Endodermal cell (in vitro differentiated cells): ENCODE results near the gene PREX1. TPM values are rescaled to one million over a fixed set of nuclear protein-coding genes. Genes with fewer than 3 reads are reported as not detected.

Experiments
- DNase-seq: peaks from one replicate; pipeline ENCODE4 v3.0.0-alpha.2; 2017
- H3K27ac ChIP-seq: 2 replicates; pipeline ENCODE4 v1.5.1; 2013; ENCODE audit warnings: mild to moderate bottlenecking, low read depth, low read length, moderate library complexity
- H3K27me3 ChIP-seq: 2 replicates; pipeline ENCODE4 v1.6.1; 2013; ENCODE audit warnings: mild to moderate bottlenecking, low read length, moderate library complexity; ENCODE audit not compliant: insufficient read depth, control insufficient read depth, poor library complexity, severe bottlenecking
- H3K36me3 ChIP-seq: 2 replicates; pipeline ENCODE4 v1.7.0; 2013; ENCODE audit warnings: mild to moderate bottlenecking, low read length, moderate library complexity; ENCODE audit not compliant: control insufficient read depth, insufficient read depth
- H3K4me1 ChIP-seq: one replicate; pipeline ENCODE4 v1.7.0; 2013; ENCODE audit warnings: low read length; ENCODE audit not compliant: control insufficient read depth, insufficient read depth
- H3K4me3 ChIP-seq: 2 replicates; pipeline ENCODE4 v1.5.1; 2013; ENCODE audit warnings: mild to moderate bottlenecking, low read length, moderate library complexity
- H3K9ac ChIP-seq: 2 replicates; pipeline ENCODE4 v1.6.1; 2013; ENCODE audit warnings: mild to moderate bottlenecking, low read length, moderate library complexity; ENCODE audit not compliant: poor library complexity, severe bottlenecking; ENCODE audit errors: extremely low read depth
- H3K9me3 ChIP-seq: 2 replicates; pipeline ENCODE4 v1.6.1; 2013; ENCODE audit warnings: mild to moderate bottlenecking, low read length, moderate library complexity; ENCODE audit not compliant: control insufficient read depth
- H3K27ac Mint-ChIP-seq: 2 replicates; pipeline ENCODE4 v1.8.0; 2020; ENCODE audit warnings: mixed read lengths
- H3K27me3 Mint-ChIP-seq: 2 replicates; pipeline ENCODE4 v1.8.0; 2021; ENCODE audit warnings: mild to moderate bottlenecking, mixed read lengths; ENCODE audit not compliant: insufficient read depth
- H3K36me3 Mint-ChIP-seq: 2 replicates; pipeline ENCODE4 v1.8.0; 2020; ENCODE audit warnings: low read depth, mixed read lengths
- H3K4me1 Mint-ChIP-seq: 2 replicates; pipeline ENCODE4 v1.8.0; 2020; ENCODE audit warnings: mixed read lengths
- H3K4me3 Mint-ChIP-seq: 2 replicates; pipeline ENCODE4 v1.8.0; 2020; ENCODE audit warnings: mild to moderate bottlenecking, moderate library complexity, mixed read lengths
- H3K9me3 Mint-ChIP-seq: 2 replicates; pipeline ENCODE4 v1.8.0; 2020; ENCODE audit warnings: mild to moderate bottlenecking, mixed read lengths
- WGBS, 2 experiments: methylation state at CpG; one replicate each; pipeline versions ENCODE4 v1.1.5 to v1.1.7; 2013; ENCODE audit warnings: missing lambda C conversion rate in 2 of 2, mixed read lengths in 1 of 2; ENCODE audit not compliant: insufficient coverage in 1 of 2, insufficient read length in 1 of 2; 5-methylcytosine and 5-hydroxymethylcytosine counted together
- total RNA-seq, 2 donors: library from RNA; stranded (reverse); fragmentation: NEBNext Ultra II Directional in 1 of 2; extraction: Animal tissue kit (Norgen Biotek cat#: 25700) in 1 of 2; gene quantifications; 2 replicates in 1 of 2; 3 replicates in 1 of 2; pipeline ENCODE4 v1.2.1, GENCODE V29; 2021
- TF ChIP-seq, protein P1 (sequence below): fragments of 200-600 bp; sonication (generic); conservative IDR thresholded peaks from 2 replicates; pipeline ENCODE4 v1.5.0; 2021; ENCODE audit warnings: antibody characterized with exemption, mild to moderate bottlenecking

PREX1 gene
- total RNA-seq, 2 donors from 2014 or later = 65.3 to 70.5 TPM

GRCh38 chr20:48612335-48612734 is 215.5 kb downstream of the PREX1 start:
- Mint-ChIP-seq H3K9me3 (no peaks in the 10 kb centered on the region), H3K27me3 (no peaks in the 10 kb centered on the region), H3K36me3 (no peaks in the 10 kb centered on the region), H3K4me3 (no peak overlapping the region), H3K27ac (no peak overlapping the region), H3K4me1 (peaks cover 31% of the 10 kb centered on the region)
- Histone ChIP-seq H3K27ac (no peak overlapping the region), H3K9me3 (no peaks in the 10 kb centered on the region), H3K4me3 (no peak overlapping the region), H3K27me3 (no peaks in the 10 kb centered on the region), H3K4me1 (peaks cover 5% of the 10 kb centered on the region), H3K9ac (no peak overlapping the region), H3K36me3 (no peaks in the 10 kb centered on the region)
- TF ChIP-seq, protein P1, sequence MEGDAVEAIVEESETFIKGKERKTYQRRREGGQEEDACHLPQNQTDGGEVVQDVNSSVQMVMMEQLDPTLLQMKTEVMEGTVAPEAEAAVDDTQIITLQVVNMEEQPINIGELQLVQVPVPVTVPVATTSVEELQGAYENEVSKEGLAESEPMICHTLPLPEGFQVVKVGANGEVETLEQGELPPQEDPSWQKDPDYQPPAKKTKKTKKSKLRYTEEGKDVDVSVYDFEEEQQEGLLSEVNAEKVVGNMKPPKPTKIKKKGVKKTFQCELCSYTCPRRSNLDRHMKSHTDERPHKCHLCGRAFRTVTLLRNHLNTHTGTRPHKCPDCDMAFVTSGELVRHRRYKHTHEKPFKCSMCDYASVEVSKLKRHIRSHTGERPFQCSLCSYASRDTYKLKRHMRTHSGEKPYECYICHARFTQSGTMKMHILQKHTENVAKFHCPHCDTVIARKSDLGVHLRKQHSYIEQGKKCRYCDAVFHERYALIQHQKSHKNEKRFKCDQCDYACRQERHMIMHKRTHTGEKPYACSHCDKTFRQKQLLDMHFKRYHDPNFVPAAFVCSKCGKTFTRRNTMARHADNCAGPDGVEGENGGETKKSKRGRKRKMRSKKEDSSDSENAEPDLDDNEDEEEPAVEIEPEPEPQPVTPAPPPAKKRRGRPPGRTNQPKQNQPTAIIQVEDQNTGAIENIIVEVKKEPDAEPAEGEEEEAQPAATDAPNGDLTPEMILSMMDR = no peak
- no peak for DNase-seq
- WGBS, 2 experiments = 78 to 83% methylated on average over 6 of the region's 6 CpGs

GRCh38 chr20:48610996-48611395 is 216.8 kb downstream of the PREX1 start:
- H3K4me1 Mint-ChIP-seq = peaks cover 31% of the 10 kb centered on the region
- H3K4me1 ChIP-seq = peaks cover 5% of the 10 kb centered on the region
- 95 to 100% methylated on average over 3 to 4 of the region's 4 CpGs for WGBS, 2 experiments
- no peak overlapping the region for H3K27ac ChIP-seq
- H3K27me3 Mint-ChIP-seq = no peaks in the 10 kb centered on the region
- no peaks in the 10 kb centered on the region for H3K36me3 Mint-ChIP-seq
- no peak overlapping the region for H3K4me3 Mint-ChIP-seq
- no peak overlapping the region for H3K9ac ChIP-seq
- no peak for DNase-seq
- TF ChIP-seq, protein P1 = no peak
- H3K9me3 Mint-ChIP-seq = no peaks in the 10 kb centered on the region
- no peak overlapping the region for H3K27ac Mint-ChIP-seq
- no peaks in the 10 kb centered on the region for H3K36me3 ChIP-seq
- no peaks in the 10 kb centered on the region for H3K27me3 ChIP-seq
- no peak overlapping the region for H3K4me3 ChIP-seq
- no peaks in the 10 kb centered on the region for H3K9me3 ChIP-seq

DNA sequence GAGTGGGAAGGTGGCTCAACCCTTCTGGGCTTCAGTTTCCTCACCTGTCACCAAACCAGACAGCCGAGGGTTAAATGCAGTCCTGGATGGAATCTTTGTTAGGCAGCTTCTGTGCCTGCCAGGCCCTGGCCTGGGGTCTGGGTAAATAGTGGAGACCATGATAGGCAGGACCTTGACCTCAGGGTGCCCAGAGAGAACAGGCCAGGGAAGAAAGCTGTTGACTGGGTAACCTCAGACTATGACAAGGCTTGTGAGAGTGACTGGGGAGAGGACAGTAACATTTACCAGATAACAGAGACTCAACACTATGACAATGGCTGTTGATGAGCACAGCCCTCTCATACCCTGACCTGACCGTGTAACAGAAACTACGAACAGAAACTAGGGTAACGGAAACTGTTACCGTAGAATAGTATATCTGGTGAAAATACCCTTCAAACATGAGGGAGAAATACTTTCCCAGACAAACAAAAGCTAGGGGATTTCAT is 218.3 kb downstream of the PREX1 start:
- WGBS, 2 experiments = 87 to 92% methylated on average over 2 to 5 of the region's 5 CpGs
- H3K27ac ChIP-seq = no peak overlapping the region
- peaks cover 5% of the 10 kb centered on the region for H3K4me1 ChIP-seq
- no peaks in the 10 kb centered on the region for H3K36me3 ChIP-seq
- no peaks in the 10 kb centered on the region for H3K27me3 Mint-ChIP-seq
- no peak overlapping the region for H3K27ac Mint-ChIP-seq
- no peaks in the 10 kb centered on the region for H3K9me3 Mint-ChIP-seq
- no peak for DNase-seq
- H3K36me3 Mint-ChIP-seq = no peaks in the 10 kb centered on the region
- H3K27me3 ChIP-seq = no peaks in the 10 kb centered on the region
- H3K4me3 Mint-ChIP-seq = no peak overlapping the region
- no peak overlapping the region for H3K4me3 ChIP-seq
- TF ChIP-seq, protein P1 = no peak
- H3K9me3 ChIP-seq = no peaks in the 10 kb centered on the region
- H3K4me1 Mint-ChIP-seq = peaks cover 31% of the 10 kb centered on the region
- no peak overlapping the region for H3K9ac ChIP-seq
